Osteoblast (primary cell): ENCODE results near the gene ADORA2A. TPM values are rescaled to one million over a fixed set of nuclear protein-coding genes. Genes with fewer than 3 reads are reported as not detected.
A peak's percentile ranks its signal among the peaks of the same experiment; 100 is the strongest.

Source experiments
- DNase-seq: peaks from one replicate; pipeline ENCODE4 v3.0.0; 2011; ENCODE audit warnings: low spot score, mixed read lengths; ENCODE audit not compliant: insufficient read length; ENCODE audit errors: missing footprints
- H2AFZ ChIP-seq: 2 replicates; pipeline ENCODE4 v1.6.0; 2011; ENCODE audit warnings: mild to moderate bottlenecking, low read length
- H3K27ac ChIP-seq: 2 replicates; pipeline ENCODE4 v1.5.1; 2011; ENCODE audit warnings: mild to moderate bottlenecking, low read depth, low read length, moderate library complexity
- H3K27me3 ChIP-seq: 2 replicates; pipeline ENCODE4 v1.6.0; 2012; ENCODE audit warnings: mild to moderate bottlenecking, control low read depth, inconsistent platforms, low read length, moderate library complexity; ENCODE audit not compliant: insufficient read depth
- H3K36me3 ChIP-seq: 2 replicates; pipeline ENCODE4 v1.5.1; 2011; ENCODE audit warnings: mild to moderate bottlenecking, low read length, control low read depth, moderate library complexity; ENCODE audit not compliant: insufficient read depth
- H3K4me1 ChIP-seq: 2 replicates; pipeline ENCODE4 v1.5.1; 2011; ENCODE audit warnings: mild to moderate bottlenecking, low read length, control low read depth, moderate library complexity; ENCODE audit not compliant: insufficient read depth
- H3K4me2 ChIP-seq: 2 replicates; pipeline ENCODE4 v1.6.0; 2011; ENCODE audit warnings: mild to moderate bottlenecking, low read length; ENCODE audit not compliant: insufficient read depth
- H3K4me3 ChIP-seq: fragments of 200-600 bp; sonication (generic); 3 replicates; pipeline ENCODE4 v1.5.1; 2012; ENCODE audit warnings: mild to moderate bottlenecking, low read length, inconsistent platforms; ENCODE audit not compliant: insufficient read depth
- H3K79me2 ChIP-seq: 2 replicates; pipeline ENCODE4 v1.6.0; 2012; ENCODE audit warnings: mild to moderate bottlenecking, low read length, control low read depth, inconsistent platforms; ENCODE audit not compliant: insufficient read depth
- H3K9me3 ChIP-seq: 2 replicates; pipeline ENCODE4 v1.5.1; 2011; ENCODE audit warnings: low read depth, low read length, control low read depth
- H4K20me1 ChIP-seq: 2 replicates; pipeline ENCODE4 v1.6.0; 2012; ENCODE audit warnings: mild to moderate bottlenecking, low read length, control low read depth; ENCODE audit not compliant: insufficient read depth
- total RNA-seq: library from RNA; depleted of rRNA; stranded (reverse); fragments of >200 nt; gene quantifications from 2 replicates; pipeline ENCODE4 v1.2.3, GENCODE V29; 2012
- TF ChIP-seq, protein P1 (sequence below): IDR thresholded peaks from 2 replicates; pipeline ENCODE4 v1.5.1; 2011; ENCODE audit warnings: mild to moderate bottlenecking, low read depth, low read length, moderate library complexity; ENCODE audit errors: extremely low read depth

The ADORA2A gene
- total RNA-seq, 1 donor, result 0.72 TPM

- no peak for DNase-seq
- Histone ChIP-seq H2AFZ (no peak overlapping the region), H3K27ac (no peak overlapping the region), H3K79me2 (no peaks in the 10 kb centered on the region), H4K20me1 (no peaks in the 10 kb centered on the region), H3K27me3 (no peaks in the 10 kb centered on the region), H3K4me3 (no peak overlapping the region), H3K4me2 (no peak overlapping the region), H3K9me3 (no peaks in the 10 kb centered on the region), H3K4me1 (peaks cover 25% of the 10 kb centered on the region), H3K36me3 (no peaks in the 10 kb centered on the region)
- TF ChIP-seq, protein P1, sequence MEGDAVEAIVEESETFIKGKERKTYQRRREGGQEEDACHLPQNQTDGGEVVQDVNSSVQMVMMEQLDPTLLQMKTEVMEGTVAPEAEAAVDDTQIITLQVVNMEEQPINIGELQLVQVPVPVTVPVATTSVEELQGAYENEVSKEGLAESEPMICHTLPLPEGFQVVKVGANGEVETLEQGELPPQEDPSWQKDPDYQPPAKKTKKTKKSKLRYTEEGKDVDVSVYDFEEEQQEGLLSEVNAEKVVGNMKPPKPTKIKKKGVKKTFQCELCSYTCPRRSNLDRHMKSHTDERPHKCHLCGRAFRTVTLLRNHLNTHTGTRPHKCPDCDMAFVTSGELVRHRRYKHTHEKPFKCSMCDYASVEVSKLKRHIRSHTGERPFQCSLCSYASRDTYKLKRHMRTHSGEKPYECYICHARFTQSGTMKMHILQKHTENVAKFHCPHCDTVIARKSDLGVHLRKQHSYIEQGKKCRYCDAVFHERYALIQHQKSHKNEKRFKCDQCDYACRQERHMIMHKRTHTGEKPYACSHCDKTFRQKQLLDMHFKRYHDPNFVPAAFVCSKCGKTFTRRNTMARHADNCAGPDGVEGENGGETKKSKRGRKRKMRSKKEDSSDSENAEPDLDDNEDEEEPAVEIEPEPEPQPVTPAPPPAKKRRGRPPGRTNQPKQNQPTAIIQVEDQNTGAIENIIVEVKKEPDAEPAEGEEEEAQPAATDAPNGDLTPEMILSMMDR, result no peak
Observed at GRCh38 chr22:24481641-24482040, 54.2 kb downstream of the ADORA2A start.

DNA sequence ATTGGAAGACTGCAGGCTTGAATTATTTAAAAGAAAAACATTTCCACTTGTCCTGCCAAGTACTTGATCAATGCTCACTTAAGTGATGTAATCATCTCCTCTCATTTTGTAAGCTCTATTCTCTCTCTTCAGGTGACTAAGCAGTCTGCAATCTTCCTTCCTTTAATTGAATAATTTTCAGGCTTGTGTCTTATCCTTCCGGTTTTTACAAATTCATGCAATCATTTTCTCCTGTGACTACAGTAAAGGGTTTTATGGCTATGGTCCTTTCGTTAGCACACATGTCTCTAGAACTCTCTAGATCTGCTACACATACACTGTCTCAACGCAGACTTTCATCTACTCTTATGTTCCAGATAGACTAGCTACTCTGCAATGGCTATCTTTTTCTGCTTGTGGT lies 55.2 kb downstream of the ADORA2A start:
- TF ChIP-seq, protein P1, result no peak
- Histone ChIP-seq H3K27ac (no peak overlapping the region), H3K4me3 (no peak overlapping the region)

GRCh38 chr22:24482998-24483397 lies 55.6 kb downstream of the ADORA2A start:
- no peak for DNase-seq
- Histone ChIP-seq H3K79me2 (no peaks in the 10 kb centered on the region), H3K27ac (no peak overlapping the region), H3K4me1 (peaks cover 31% of the 10 kb centered on the region), H4K20me1 (no peaks in the 10 kb centered on the region), H3K27me3 (no peaks in the 10 kb centered on the region), H3K9me3 (no peaks in the 10 kb centered on the region), H2AFZ (no peak overlapping the region), H3K4me3 (no peak overlapping the region), H3K36me3 (no peaks in the 10 kb centered on the region), H3K4me2 (peak overlapping the region; percentile 48)
- TF ChIP-seq, protein P1, result no peak

More for the DNA sequence above, 55.2 kb downstream of the ADORA2A start:
- H3K79me2 ChIP-seq, result no peaks in the 10 kb centered on the region
- H2AFZ ChIP-seq, result no peak overlapping the region
- peak overlapping the region; percentile 48 for H3K4me2 ChIP-seq
- no peaks in the 10 kb centered on the region for H3K27me3 ChIP-seq
- H4K20me1 ChIP-seq, result no peaks in the 10 kb centered on the region
- H3K4me1 ChIP-seq, result peaks cover 31% of the 10 kb centered on the region
- no peaks in the 10 kb centered on the region for H3K9me3 ChIP-seq
- no peak for DNase-seq
- no peaks in the 10 kb centered on the region for H3K36me3 ChIP-seq

DNA sequence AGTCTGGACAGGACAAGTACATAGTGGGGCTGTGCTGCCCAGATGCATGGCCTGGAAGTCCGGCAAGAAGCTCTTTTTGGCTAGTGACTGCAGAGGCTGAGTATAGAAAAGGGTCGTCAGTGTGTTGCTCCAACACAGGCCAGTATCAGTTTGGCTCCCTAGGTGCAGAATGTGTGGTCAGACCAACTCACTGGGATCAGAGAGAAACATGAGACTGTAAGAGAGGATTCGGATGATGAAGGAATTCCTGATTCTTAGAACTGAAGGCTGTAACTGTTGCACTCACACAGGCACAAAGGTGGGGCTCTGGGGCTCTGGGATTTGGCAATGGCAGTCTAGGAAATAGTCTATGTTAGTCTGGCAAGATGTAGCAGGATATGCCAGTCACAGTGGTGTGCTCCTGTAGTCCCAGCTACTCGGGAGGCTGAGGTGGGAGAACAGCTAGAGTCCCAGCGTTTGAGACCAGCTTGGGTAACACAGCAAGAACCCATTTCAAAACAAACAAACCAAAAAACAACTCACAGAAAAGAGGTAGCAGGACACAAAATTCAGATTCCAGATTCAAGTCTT lies 56.7 kb downstream of the ADORA2A start:
- Histone ChIP-seq H3K27me3 (no peaks in the 10 kb centered on the region), H3K36me3 (no peaks in the 10 kb centered on the region), H3K4me2 (no peak overlapping the region), H3K9me3 (no peaks in the 10 kb centered on the region), H3K79me2 (no peaks in the 10 kb centered on the region), H2AFZ (no peak overlapping the region), H4K20me1 (no peaks in the 10 kb centered on the region), H3K4me3 (no peak overlapping the region), H3K4me1 (peaks cover 31% of the 10 kb centered on the region), H3K27ac (no peak overlapping the region)
- DNase-seq, result no peak
- TF ChIP-seq, protein P1, result no peak
